Thymus (tissue), 14 donors: ENCODE results near the gene DDIT4L. TPM values are rescaled to one million over a fixed set of nuclear protein-coding genes. Genes with fewer than 3 reads are reported as not detected.

ENCODE experiments used
- DNase-seq, 9 donors: peaks; one replicate each; pipeline ENCODE4 v3.0.0-alpha.2; 2013; ENCODE audit warnings: low spot score in 9 of 9, low read depth in 6 of 9, missing footprints in 1 of 9
- H3K27ac ChIP-seq, 2 donors: one replicate each; pipeline ENCODE4 v1.5.1; 2013; ENCODE audit warnings: control low read depth in 1 of 2, low read depth in 1 of 2, low read length in 1 of 2, mild to moderate bottlenecking in 1 of 2, moderate library complexity in 1 of 2
- H3K27me3 ChIP-seq, 2 donors: one replicate each; pipeline ENCODE4 v1.5.1; 2013; ENCODE audit warnings: low read length in 1 of 2; ENCODE audit not compliant: control insufficient read depth in 2 of 2, insufficient read depth in 1 of 2
- H3K36me3 ChIP-seq, 2 donors: one replicate each; pipeline ENCODE4 v1.5.1; 2013; ENCODE audit warnings: low read length in 1 of 2, mild to moderate bottlenecking in 1 of 2, moderate library complexity in 1 of 2; ENCODE audit not compliant: control insufficient read depth in 2 of 2, insufficient read depth in 2 of 2
- H3K4me1 ChIP-seq, 2 donors: one replicate each; pipeline ENCODE4 v1.5.1; 2013; ENCODE audit warnings: low read length in 2 of 2; ENCODE audit not compliant: control insufficient read depth in 2 of 2, insufficient read depth in 2 of 2
- H3K4me3 ChIP-seq, 2 donors: one replicate each; pipeline ENCODE4 v1.5.1; 2013; ENCODE audit warnings: low read length in 2 of 2, control low read depth in 1 of 2, mild to moderate bottlenecking in 1 of 2
- H3K9me3 ChIP-seq, 2 donors: one replicate each; pipeline ENCODE4 v1.5.1; 2013; ENCODE audit warnings: low read length in 1 of 2, mild to moderate bottlenecking in 1 of 2; ENCODE audit not compliant: control insufficient read depth in 2 of 2, insufficient read depth in 1 of 2
- WGBS: extraction: QIAGEN DNeasy Blood & Tissue Kit; methylation state at CpG from one replicate; pipeline ENCODE4 v1.1.7; 2013; 5-methylcytosine and 5-hydroxymethylcytosine counted together
- long read RNA-seq, 10 donors: transcript quantifications; one replicate each; lab custom pipeline, GENCODE V29; 2026
- polyA plus RNA-seq: library from polyadenylated mRNA; stranded (reverse); fragments of 200-250 nt; gene quantifications from one replicate; pipeline ENCODE4 v1.2.3, GENCODE V29; 2013
- total RNA-seq: library from RNA; stranded (reverse); fragments of 120-200 nt; gene quantifications from one replicate; pipeline ENCODE4 v1.2.4, GENCODE V29; 2013
- donor health status: healthy.

The DDIT4L gene, protein sequence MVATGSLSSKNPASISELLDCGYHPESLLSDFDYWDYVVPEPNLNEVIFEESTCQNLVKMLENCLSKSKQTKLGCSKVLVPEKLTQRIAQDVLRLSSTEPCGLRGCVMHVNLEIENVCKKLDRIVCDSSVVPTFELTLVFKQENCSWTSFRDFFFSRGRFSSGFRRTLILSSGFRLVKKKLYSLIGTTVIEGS
- total RNA-seq (1.5 TPM), polyA plus RNA-seq (1.5 TPM)
- long read RNA-seq, donor 1 = 0 reads
- long read RNA-seq, donor 2 = 0 reads
- long read RNA-seq, donor 3 = 0 reads
- long read RNA-seq, donor 4, partial matches to known transcripts = 0 of 2 reads
- long read RNA-seq, donor 4, other reads (novel, unspliced or antisense) = 0 of 2 reads
- long read RNA-seq, donor 5, partial matches to known transcripts = 0 of 1 reads
- long read RNA-seq, donor 5, other reads (novel, unspliced or antisense) = 0 of 1 reads
- long read RNA-seq, donor 6 = 0 reads
- long read RNA-seq, donor 7, partial matches to known transcripts = 0 of 2 reads
- long read RNA-seq, donor 7, other reads (novel, unspliced or antisense) = 0 of 2 reads
- long read RNA-seq, donor 8 = 0 reads
- long read RNA-seq, donor 9, partial matches to known transcripts = 0 of 2 reads
- long read RNA-seq, donor 9, other reads (novel, unspliced or antisense) = 0 of 2 reads
- long read RNA-seq, donor 10 = 0 reads

DNA sequence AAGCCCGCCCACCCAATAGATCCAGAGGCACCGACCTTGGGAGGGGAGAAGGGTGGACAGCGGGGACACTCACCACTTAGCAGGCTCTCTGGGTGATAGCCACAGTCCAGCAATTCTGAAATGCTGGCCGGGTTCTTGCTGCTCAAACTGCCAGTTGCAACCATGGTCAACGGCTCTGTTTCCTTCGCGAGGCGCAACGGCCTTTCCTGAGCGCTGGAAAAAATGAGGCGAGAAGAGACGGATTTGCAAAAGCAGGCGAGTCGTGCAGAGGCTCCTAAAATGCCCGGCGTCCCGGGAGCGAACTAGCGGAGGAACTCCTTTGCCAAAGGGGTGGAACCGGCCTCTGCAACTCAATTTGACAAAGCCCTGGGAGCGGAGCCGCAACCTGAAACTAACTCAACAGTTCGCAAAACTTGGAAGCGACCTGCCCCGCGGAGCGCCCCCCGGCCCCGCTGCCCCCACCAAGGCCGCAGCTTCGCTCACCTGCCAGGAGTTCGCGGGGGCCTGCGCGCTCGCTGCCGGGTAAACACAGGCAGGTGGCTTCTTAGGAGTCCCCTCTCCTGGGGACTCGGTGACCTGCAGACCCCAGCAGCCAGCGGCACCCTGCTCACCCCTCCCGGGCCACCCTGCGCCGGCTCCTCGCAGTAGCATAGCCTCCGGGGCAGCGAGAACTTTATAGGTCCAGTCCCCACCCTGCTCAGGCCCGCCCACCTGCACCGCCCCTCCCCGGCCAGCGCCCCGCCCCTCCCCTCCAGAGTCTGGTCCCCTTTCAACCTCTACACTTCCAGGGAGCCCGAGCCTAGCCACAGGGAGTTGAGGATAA is at the start of gene DDIT4L:
Gene DDIT4L, minus strand, starts transcription at position 649 of the 823 bp plus-strand sequence. Its CDS starts 485 bp downstream, at position 164.
- Histone ChIP-seq H3K4me1 (peaks cover 5 to 14% of the 10 kb centered on the region in 2 donors), H3K9me3 (no peaks in the 10 kb centered on the region), H3K27me3 (peaks cover 0 to 26% of the 10 kb centered on the region in 2 donors), H3K36me3 (no peaks in the 10 kb centered on the region), H3K4me3 (peak within 1 kb of the TSS; percentile 51 to 52), H3K27ac (no peak within 1 kb of the TSS)
- WGBS = 2% methylated on average over 51 of the region's 51 CpGs
- DNase-seq = peak in 3 of 9 donors; percentile 20 to 45 (median 27)

DNA sequence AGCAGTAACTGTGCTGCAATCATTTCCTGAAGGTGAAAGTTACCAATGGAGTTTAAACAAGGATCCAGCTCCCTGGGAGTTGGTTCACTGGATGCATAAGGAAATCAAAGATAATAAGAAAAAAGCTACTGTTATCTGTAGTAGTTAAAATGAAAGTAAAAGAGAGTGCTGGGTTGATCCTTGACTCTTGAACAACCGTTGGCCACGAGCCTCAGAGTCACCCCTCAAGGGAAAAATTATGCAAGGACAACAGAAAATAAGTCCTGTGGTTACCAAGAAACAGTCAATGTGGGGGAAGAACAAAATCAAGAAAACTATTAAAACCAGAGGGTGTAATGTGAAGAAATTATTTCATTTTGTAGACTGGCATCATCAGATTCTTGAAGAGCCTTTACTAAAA is 49.7 kb upstream of the DDIT4L start:
- Histone ChIP-seq H3K9me3 (no peaks in the 10 kb centered on the region), H3K4me3 (no peak overlapping the region), H3K27ac (no peak overlapping the region), H3K4me1 (no peaks in the 10 kb centered on the region), H3K27me3 (no peaks in the 10 kb centered on the region), H3K36me3 (no peaks in the 10 kb centered on the region)
- no peak for DNase-seq
- 53% methylated on average over 2 of the region's 2 CpGs for WGBS

DNA sequence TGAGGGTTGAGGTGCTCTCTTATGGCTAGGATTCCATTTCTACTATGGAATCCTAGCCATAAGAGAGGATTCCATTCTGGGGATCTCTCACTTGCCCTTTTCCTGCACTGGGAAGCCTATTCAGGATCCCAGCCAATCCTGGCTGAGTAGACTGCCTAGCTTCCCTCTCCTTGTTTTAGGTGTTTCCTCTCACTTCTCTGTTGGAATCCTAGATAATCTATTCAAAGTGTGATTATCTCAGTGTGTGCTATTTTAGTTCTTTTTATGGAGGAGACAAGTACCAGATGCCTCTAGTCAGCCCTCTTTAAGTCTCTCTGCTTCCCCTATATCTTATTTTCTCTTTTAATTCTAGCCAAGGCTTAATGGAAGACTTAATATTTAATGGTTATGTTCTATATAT is 34.5 kb upstream of the DDIT4L start:
- H3K9me3 ChIP-seq = peaks cover 0 to 14% of the 10 kb centered on the region in 2 donors
- H3K36me3 ChIP-seq = no peaks in the 10 kb centered on the region
- H3K27ac ChIP-seq = no peak overlapping the region
- no peaks in the 10 kb centered on the region for H3K4me1 ChIP-seq
- no peaks in the 10 kb centered on the region for H3K27me3 ChIP-seq
- H3K4me3 ChIP-seq = no peak overlapping the region
- DNase-seq = no peak

DNA sequence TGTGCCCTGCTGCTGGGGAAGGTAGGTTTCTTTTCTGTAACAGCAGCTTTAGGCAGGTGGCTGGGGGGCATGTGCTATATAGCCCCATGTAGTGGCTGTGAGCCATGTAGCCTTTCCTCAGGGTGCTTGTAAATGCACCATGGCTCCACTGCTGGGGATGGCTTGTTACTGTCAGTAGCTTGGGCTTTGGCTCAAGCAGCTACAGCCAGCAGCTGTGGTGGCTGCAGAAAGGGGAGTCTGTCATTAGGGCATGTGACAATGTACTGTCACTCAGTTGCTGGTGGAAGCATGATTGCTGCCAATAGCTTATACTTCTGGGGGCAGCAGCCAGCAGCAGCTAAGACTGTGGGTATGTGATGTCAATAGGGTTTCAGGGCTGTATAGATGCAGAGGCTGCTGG is 33.9 kb upstream of the DDIT4L start:
- H3K9me3 ChIP-seq = peaks cover 0 to 14% of the 10 kb centered on the region in 2 donors

DNA sequence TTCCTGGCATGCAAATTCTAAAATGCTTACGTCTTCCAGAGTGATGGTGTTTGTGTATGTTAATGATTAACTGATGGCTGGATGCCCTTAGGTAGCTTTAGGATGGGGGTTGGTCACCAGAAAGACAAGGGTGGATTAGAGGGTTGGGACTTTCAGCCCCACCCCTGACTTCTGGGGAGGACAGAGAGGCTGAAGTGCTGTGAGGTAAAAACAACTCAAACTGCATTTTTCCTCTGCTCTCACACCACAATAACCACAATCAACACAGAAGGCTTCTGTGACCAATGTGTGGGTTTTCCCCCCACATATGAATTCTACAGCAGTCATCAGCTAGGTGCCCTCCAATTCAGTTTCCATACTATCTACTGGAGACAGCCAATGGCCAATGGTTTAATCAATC is 18.7 kb upstream of the DDIT4L start:
- H3K27me3 ChIP-seq = no peaks in the 10 kb centered on the region
- no peaks in the 10 kb centered on the region for H3K9me3 ChIP-seq
- H3K36me3 ChIP-seq = no peaks in the 10 kb centered on the region
- H3K4me1 ChIP-seq = no peaks in the 10 kb centered on the region
- no peak for DNase-seq
- no peak overlapping the region for H3K27ac ChIP-seq
- H3K4me3 ChIP-seq = no peak overlapping the region
- WGBS = 64% methylated on average over 1 of the region's 1 CpG

More for the DNA sequence above, 33.9 kb upstream of the DDIT4L start:
- DNase-seq = no peak
- H3K27me3 ChIP-seq = no peaks in the 10 kb centered on the region
- no peaks in the 10 kb centered on the region for H3K4me1 ChIP-seq
- no peak overlapping the region for H3K27ac ChIP-seq
- no peaks in the 10 kb centered on the region for H3K36me3 ChIP-seq
- no peak overlapping the region for H3K4me3 ChIP-seq

DNA sequence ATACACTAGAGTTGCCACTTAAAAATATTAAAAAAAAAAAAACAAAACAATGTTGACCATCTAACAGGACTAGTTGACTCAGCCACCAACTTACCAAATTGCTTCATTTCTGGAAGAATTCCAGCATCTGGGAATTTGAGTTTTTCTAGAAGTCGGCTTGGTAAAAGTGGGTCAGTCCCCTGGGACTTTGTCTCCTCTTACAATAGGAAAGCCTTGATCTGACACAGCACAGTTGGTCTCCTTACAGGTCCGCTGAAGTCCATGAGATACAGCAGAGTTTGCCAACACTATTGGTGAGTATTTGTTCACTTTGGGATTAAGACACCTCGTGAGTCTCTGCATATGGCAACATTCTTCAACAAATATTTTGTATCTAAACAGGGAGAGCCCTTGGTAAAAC is 18.2 kb upstream of the DDIT4L start:
- no peaks in the 10 kb centered on the region for H3K9me3 ChIP-seq
- H3K36me3 ChIP-seq = no peaks in the 10 kb centered on the region
- 92% methylated on average over 3 of the region's 3 CpGs for WGBS
- no peak for DNase-seq
- no peak overlapping the region for H3K4me3 ChIP-seq
- H3K4me1 ChIP-seq = no peaks in the 10 kb centered on the region
- no peaks in the 10 kb centered on the region for H3K27me3 ChIP-seq
- no peak overlapping the region for H3K27ac ChIP-seq

DNA sequence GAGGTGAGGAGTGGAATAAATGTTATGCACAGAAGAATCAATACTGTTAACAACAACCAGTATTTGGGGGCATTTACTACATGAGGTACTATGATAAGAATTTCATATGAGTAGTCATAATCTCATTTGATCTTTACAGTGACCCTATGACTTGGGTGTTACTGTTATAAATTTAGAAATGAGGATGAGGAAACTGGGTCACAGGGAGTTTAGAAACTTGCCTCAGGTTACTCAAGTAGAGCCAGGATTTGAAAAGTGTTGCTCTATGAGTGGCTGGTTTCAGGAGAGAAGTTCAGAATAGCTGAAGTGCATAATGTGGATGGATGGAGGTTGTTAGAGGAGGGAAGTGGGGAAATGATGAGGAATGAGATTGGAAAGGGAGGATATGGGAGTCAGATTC is 16.6 kb upstream of the DDIT4L start:
- no peak overlapping the region for H3K4me3 ChIP-seq
- no peaks in the 10 kb centered on the region for H3K27me3 ChIP-seq
- DNase-seq = no peak
- no peaks in the 10 kb centered on the region for H3K36me3 ChIP-seq
- no peaks in the 10 kb centered on the region for H3K9me3 ChIP-seq
- H3K4me1 ChIP-seq = no peaks in the 10 kb centered on the region
- no peak overlapping the region for H3K27ac ChIP-seq

DNA sequence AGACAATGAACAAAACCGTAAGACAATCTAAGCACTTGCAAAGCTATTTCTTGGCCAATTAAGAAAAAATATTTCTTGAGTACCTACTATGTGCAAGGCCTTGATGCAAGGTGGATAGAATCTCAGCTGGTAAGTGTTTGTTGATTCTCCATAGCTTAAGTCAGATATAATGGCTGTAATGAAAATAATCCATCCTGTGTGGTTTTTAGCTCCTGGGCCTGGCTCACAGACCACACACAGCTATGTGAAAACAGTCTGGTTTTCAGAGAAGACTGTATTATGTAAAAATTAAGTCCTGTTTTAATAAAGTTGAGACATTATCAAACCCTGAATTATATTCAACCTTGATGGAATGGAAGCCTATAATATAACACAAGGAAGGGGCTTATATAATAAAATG is 7.8 kb upstream of the DDIT4L start:
- no peaks in the 10 kb centered on the region for H3K27me3 ChIP-seq
- no peaks in the 10 kb centered on the region for H3K36me3 ChIP-seq
- WGBS = 99% methylated on average over 1 of the region's 1 CpG
- no peak for DNase-seq
- no peaks in the 10 kb centered on the region for H3K9me3 ChIP-seq
- H3K4me3 ChIP-seq = no peak overlapping the region
- H3K27ac ChIP-seq = no peak overlapping the region
- H3K4me1 ChIP-seq = no peaks in the 10 kb centered on the region
